Stimulated activated CD4-positive, alpha-beta T cell treated with anti-CD3 and anti-CD28 coated beads, Interleukin-15, amount 100 ng/mL, for 48 hours (primary cell): ENCODE results near the gene PBRM1.
"Not testable (repeated sequence)": the region's sequence is repeated elsewhere in the genome, so short reads cannot be mapped to it uniquely, and the experiment has no call there.

Experiments used
- DNase-seq, 2 donors: peaks; one replicate each; pipeline ENCODE4 v3.0.0-alpha.2; 2020; ENCODE audit warnings: low read depth in 2 of 2

PBRM1 gene

GRCh38 chr3:52536369-52537164 is 149.1 kb downstream of the PBRM1 start, which contains the start of gene UQCC5:
Gene UQCC5 (plus strand): TSS chr3:52536605. CDS start chr3:52536756, 151 bp downstream.
- DNase-seq, result peak; percentile 95 to 98

- no peak for DNase-seq
Observed at GRCh38 chr3:52536112-52536368, 149.7 kb downstream of the PBRM1 start.

GRCh38 chr3:52535411-52536111 is 150.2 kb downstream of the PBRM1 start:
- no peak for DNase-seq

- DNase-seq, result no peak
Observed at GRCh38 chr3:52534281-52535183, 151.2 kb downstream of the PBRM1 start.

GRCh38 chr3:52533623-52534280 is 152.0 kb downstream of the PBRM1 start, which contains the start of gene NT5DC2:
Gene NT5DC2 (minus strand): TSS chr3:52533857. CDS start chr3:52533737, 120 bp downstream.
- peak in 1 of 2 donors; percentile 62 for DNase-seq

- no peak for DNase-seq
Observed at GRCh38 chr3:52532838-52533622, 152.7 kb downstream of the PBRM1 start.

GRCh38 chr3:52532517-52532837 is 153.2 kb downstream of the PBRM1 start:
- no peak for DNase-seq

- DNase-seq, result no peak
Observed at GRCh38 chr3:52531860-52532516, 153.7 kb downstream of the PBRM1 start.

GRCh38 chr3:52530918-52531826 is 154.5 kb downstream of the PBRM1 start:
- no peak for DNase-seq

- no peak for DNase-seq
Observed at GRCh38 chr3:52529376-52530333, 156.1 kb downstream of the PBRM1 start.

- DNase-seq, result no peak
Observed at GRCh38 chr3:52528586-52529375, 156.9 kb downstream of the PBRM1 start.

GRCh38 chr3:52527732-52528585 is 157.8 kb downstream of the PBRM1 start:
- DNase-seq, result no peak

- DNase-seq, result no peak
Observed at GRCh38 chr3:52527039-52527731, 158.5 kb downstream of the PBRM1 start.

- not testable (repeated sequence) for DNase-seq
Observed at GRCh38 chr3:52526671-52527038, 159.1 kb downstream of the PBRM1 start.

- no peak for DNase-seq
Observed at GRCh38 chr3:52525680-52526561, 159.8 kb downstream of the PBRM1 start.
